Endodermal cell (in vitro differentiated cells): ENCODE measurements around the gene SATB1. TPM values are rescaled to one million over a fixed set of nuclear protein-coding genes. Genes with fewer than 3 reads are reported as not detected.

Experiments
- DNase-seq: peaks from one replicate; pipeline ENCODE4 v3.0.0-alpha.2; 2017
- H3K27ac ChIP-seq: 2 replicates; pipeline ENCODE4 v1.5.1; 2013; ENCODE audit warnings: mild to moderate bottlenecking, low read depth, low read length, moderate library complexity
- H3K27me3 ChIP-seq: 2 replicates; pipeline ENCODE4 v1.6.1; 2013; ENCODE audit warnings: mild to moderate bottlenecking, low read length, moderate library complexity; ENCODE audit not compliant: insufficient read depth, control insufficient read depth, poor library complexity, severe bottlenecking
- H3K36me3 ChIP-seq: 2 replicates; pipeline ENCODE4 v1.7.0; 2013; ENCODE audit warnings: mild to moderate bottlenecking, low read length, moderate library complexity; ENCODE audit not compliant: control insufficient read depth, insufficient read depth
- H3K4me1 ChIP-seq: one replicate; pipeline ENCODE4 v1.7.0; 2013; ENCODE audit warnings: low read length; ENCODE audit not compliant: control insufficient read depth, insufficient read depth
- H3K4me3 ChIP-seq: 2 replicates; pipeline ENCODE4 v1.5.1; 2013; ENCODE audit warnings: mild to moderate bottlenecking, low read length, moderate library complexity
- H3K9ac ChIP-seq: 2 replicates; pipeline ENCODE4 v1.6.1; 2013; ENCODE audit warnings: mild to moderate bottlenecking, low read length, moderate library complexity; ENCODE audit not compliant: poor library complexity, severe bottlenecking; ENCODE audit errors: extremely low read depth
- H3K9me3 ChIP-seq: 2 replicates; pipeline ENCODE4 v1.6.1; 2013; ENCODE audit warnings: mild to moderate bottlenecking, low read length, moderate library complexity; ENCODE audit not compliant: control insufficient read depth
- H3K27ac Mint-ChIP-seq: 2 replicates; pipeline ENCODE4 v1.8.0; 2020; ENCODE audit warnings: mixed read lengths
- H3K27me3 Mint-ChIP-seq: 2 replicates; pipeline ENCODE4 v1.8.0; 2021; ENCODE audit warnings: mild to moderate bottlenecking, mixed read lengths; ENCODE audit not compliant: insufficient read depth
- H3K36me3 Mint-ChIP-seq: 2 replicates; pipeline ENCODE4 v1.8.0; 2020; ENCODE audit warnings: low read depth, mixed read lengths
- H3K4me1 Mint-ChIP-seq: 2 replicates; pipeline ENCODE4 v1.8.0; 2020; ENCODE audit warnings: mixed read lengths
- H3K4me3 Mint-ChIP-seq: 2 replicates; pipeline ENCODE4 v1.8.0; 2020; ENCODE audit warnings: mild to moderate bottlenecking, moderate library complexity, mixed read lengths
- H3K9me3 Mint-ChIP-seq: 2 replicates; pipeline ENCODE4 v1.8.0; 2020; ENCODE audit warnings: mild to moderate bottlenecking, mixed read lengths
- CTCF ChIP-seq: fragments of 200-600 bp; sonication (generic); conservative IDR thresholded peaks from 2 replicates; pipeline ENCODE4 v1.5.0; 2021; ENCODE audit warnings: antibody characterized with exemption, mild to moderate bottlenecking
- WGBS, 2 experiments: methylation state at CpG; one replicate each; pipeline versions ENCODE4 v1.1.5 to v1.1.7; 2013; ENCODE audit warnings: missing lambda C conversion rate in 2 of 2, mixed read lengths in 1 of 2; ENCODE audit not compliant: insufficient coverage in 1 of 2, insufficient read length in 1 of 2; 5-methylcytosine and 5-hydroxymethylcytosine counted together
- total RNA-seq, 2 donors: library from RNA; stranded (reverse); fragmentation: NEBNext Ultra II Directional in 1 of 2; extraction: Animal tissue kit (Norgen Biotek cat#: 25700) in 1 of 2; gene quantifications; 2 replicates in 1 of 2; 3 replicates in 1 of 2; pipeline ENCODE4 v1.2.1, GENCODE V29; 2021

The SATB1 gene
- total RNA-seq, 2 donors from 2014 or later: 31.5 to 38.6 TPM

- Mint-ChIP-seq H3K4me1 (peaks cover 1% of the 10 kb centered on the region), H3K27ac (no peak overlapping the region), H3K4me3 (no peak overlapping the region), H3K9me3 (no peaks in the 10 kb centered on the region), H3K27me3 (no peaks in the 10 kb centered on the region), H3K36me3 (no peaks in the 10 kb centered on the region)
- Histone ChIP-seq H3K27me3 (no peaks in the 10 kb centered on the region), H3K27ac (no peak overlapping the region), H3K4me1 (no peaks in the 10 kb centered on the region), H3K4me3 (no peak overlapping the region), H3K9ac (no peak overlapping the region), H3K9me3 (no peaks in the 10 kb centered on the region), H3K36me3 (no peaks in the 10 kb centered on the region)
- 95 to 97% methylated on average over 7 to 10 of the region's 10 CpGs for WGBS, 2 experiments
- TF ChIP-seq CTCF: no peak
- DNase-seq: no peak
Measured at GRCh38 chr3:18401300-18401961, 23.7 kb downstream of the SATB1 start.

GRCh38 chr3:18398448-18398847 is 26.7 kb downstream of the SATB1 start:
- 85 to 100% methylated on average over 1 of the region's 1 CpG for WGBS, 2 experiments
- H3K27ac Mint-ChIP-seq: no peak overlapping the region
- no peak for TF ChIP-seq CTCF

GRCh38 chr3:18396428-18396827 is 28.7 kb downstream of the SATB1 start:
- no peak for DNase-seq
- no peak overlapping the region for H3K4me3 Mint-ChIP-seq
- H3K27me3 Mint-ChIP-seq: no peaks in the 10 kb centered on the region
- H3K36me3 Mint-ChIP-seq: peaks cover 13% of the 10 kb centered on the region
- Histone ChIP-seq H3K4me1 (no peaks in the 10 kb centered on the region), H3K27me3 (no peaks in the 10 kb centered on the region), H3K9me3 (no peaks in the 10 kb centered on the region), H3K27ac (no peak overlapping the region), H3K9ac (no peak overlapping the region), H3K36me3 (peaks cover 24% of the 10 kb centered on the region), H3K4me3 (no peak overlapping the region)
- H3K4me1 Mint-ChIP-seq: no peaks in the 10 kb centered on the region
- no peak for TF ChIP-seq CTCF
- H3K27ac Mint-ChIP-seq: no peak overlapping the region
- WGBS, 2 experiments: no CpG with 5 or more reads among the region's 1 CpG
- no peaks in the 10 kb centered on the region for H3K9me3 Mint-ChIP-seq

More at GRCh38 chr3:18398448-18398847, 26.7 kb downstream of the SATB1 start:
- H3K4me1 ChIP-seq: no peaks in the 10 kb centered on the region
- Mint-ChIP-seq H3K36me3 (peaks cover 13% of the 10 kb centered on the region), H3K9me3 (no peaks in the 10 kb centered on the region), H3K4me3 (no peak overlapping the region), H3K27me3 (no peaks in the 10 kb centered on the region), H3K4me1 (peaks cover 1% of the 10 kb centered on the region)
- no peak overlapping the region for H3K4me3 ChIP-seq
- H3K9ac ChIP-seq: no peak overlapping the region
- no peak for DNase-seq
- no peaks in the 10 kb centered on the region for H3K27me3 ChIP-seq
- peaks cover 24% of the 10 kb centered on the region for H3K36me3 ChIP-seq
- no peak overlapping the region for H3K27ac ChIP-seq
- H3K9me3 ChIP-seq: no peaks in the 10 kb centered on the region
